ENCODE data around the gene GPHN. TPM values are rescaled to one million over a fixed set of nuclear protein-coding genes. Genes with fewer than 3 reads are reported as not detected.
"Not testable (repeated sequence)": the region's sequence is repeated elsewhere in the genome, so short reads cannot be mapped to it uniquely, and the experiment has no call there.

Gene GPHN
- total RNA-seq, 2 experiments from 2014 or later, result 10.0 to 10.7 TPM

DNA sequence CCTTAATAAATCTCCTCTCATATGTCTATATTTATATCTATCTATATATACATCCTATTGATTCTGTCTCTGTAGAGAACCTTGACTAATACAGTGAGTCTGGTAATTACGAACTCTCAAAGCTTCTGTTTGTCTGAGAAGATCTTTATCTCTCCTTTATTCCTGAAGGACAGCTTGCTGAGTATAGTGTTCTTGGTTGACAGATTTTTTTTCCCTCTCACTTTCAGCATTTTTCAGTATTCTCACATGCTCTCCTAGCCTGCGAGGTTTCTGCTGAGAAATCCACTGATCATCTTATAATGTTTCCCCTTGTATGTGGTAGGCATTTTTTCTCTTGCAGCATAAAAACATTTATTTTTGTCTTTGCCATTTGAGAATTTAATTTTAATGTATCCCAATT is 67.1 kb downstream of the GPHN start:
- ChIA-PET POLR2A (no interaction called here), CTCF (interaction anchor here (1.6 kb wide), 1 partner anchor 12 kb away, joined by 3 read pairs; no protein-coding TSS in a partner anchor)
- TF ChIP-seq, protein P1, sequence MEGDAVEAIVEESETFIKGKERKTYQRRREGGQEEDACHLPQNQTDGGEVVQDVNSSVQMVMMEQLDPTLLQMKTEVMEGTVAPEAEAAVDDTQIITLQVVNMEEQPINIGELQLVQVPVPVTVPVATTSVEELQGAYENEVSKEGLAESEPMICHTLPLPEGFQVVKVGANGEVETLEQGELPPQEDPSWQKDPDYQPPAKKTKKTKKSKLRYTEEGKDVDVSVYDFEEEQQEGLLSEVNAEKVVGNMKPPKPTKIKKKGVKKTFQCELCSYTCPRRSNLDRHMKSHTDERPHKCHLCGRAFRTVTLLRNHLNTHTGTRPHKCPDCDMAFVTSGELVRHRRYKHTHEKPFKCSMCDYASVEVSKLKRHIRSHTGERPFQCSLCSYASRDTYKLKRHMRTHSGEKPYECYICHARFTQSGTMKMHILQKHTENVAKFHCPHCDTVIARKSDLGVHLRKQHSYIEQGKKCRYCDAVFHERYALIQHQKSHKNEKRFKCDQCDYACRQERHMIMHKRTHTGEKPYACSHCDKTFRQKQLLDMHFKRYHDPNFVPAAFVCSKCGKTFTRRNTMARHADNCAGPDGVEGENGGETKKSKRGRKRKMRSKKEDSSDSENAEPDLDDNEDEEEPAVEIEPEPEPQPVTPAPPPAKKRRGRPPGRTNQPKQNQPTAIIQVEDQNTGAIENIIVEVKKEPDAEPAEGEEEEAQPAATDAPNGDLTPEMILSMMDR (IDR thresholded peaks at IDR 0.05), result no peak
- Mint-ChIP-seq H3K4me3 (no peak overlapping the region), H3K4me1 (ENCODE audit: low read depth) (peaks cover 20% of the 10 kb centered on the region), H3K9me3 (peaks cover 33% of the 10 kb centered on the region), H3K27me3 (no peaks in the 10 kb centered on the region), H3K27ac (no peak overlapping the region), H3K36me3 (ENCODE audit: low read depth) (peaks cover 72% of the 10 kb centered on the region)
- Histone ChIP-seq H3K27ac (ENCODE audit: low read depth in 1 of 2, low read length in 2 of 2) (no peak overlapping the region), H3K36me3 (ENCODE audit: insufficient read depth, low read length) (no peaks in the 10 kb centered on the region), H3K27me3 (ENCODE audit: control insufficient read depth in 1 of 2, insufficient read depth in 2 of 2, low read length in 2 of 2) (no peaks in the 10 kb centered on the region), H3K9me3 (ENCODE audit: control insufficient read depth in 1 of 2, insufficient read depth in 1 of 2, low read length in 2 of 2) (peaks cover 21 to 30% of the 10 kb centered on the region in 2 experiments), H3K4me3 (ENCODE audit: low read length) (no peak overlapping the region), H3K4me1 (ENCODE audit: insufficient read depth, low read length) (no peaks in the 10 kb centered on the region)
- no peak for ATAC-seq (ENCODE audit: poor library complexity)
- intact Hi-C loops (cut with DNase I, micrococcal nuclease), result no loop called here
- DNase-seq, result no peak

DNA sequence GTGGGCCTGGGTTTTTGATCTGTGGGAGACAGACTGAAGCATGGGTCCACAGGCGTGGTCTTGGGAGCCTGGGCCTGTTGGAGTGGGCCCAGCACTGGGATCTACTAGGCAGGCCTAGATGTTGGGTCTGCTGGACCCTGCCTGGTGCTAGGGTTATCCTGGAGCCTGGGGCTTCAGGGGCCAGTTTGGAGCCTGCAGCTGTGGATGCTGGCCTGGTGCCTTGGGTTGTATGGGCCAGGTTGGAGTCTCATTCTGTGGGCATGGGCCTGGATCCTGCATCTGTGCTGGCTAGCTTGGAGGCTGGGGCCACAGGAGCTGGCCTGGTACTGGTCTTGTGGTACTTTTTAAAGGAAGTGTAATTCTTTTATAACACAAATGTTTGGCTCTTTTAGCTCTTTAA is 68.0 kb downstream of the GPHN start:
- DNase-seq, result no peak
- intact Hi-C loops (cut with DNase I, micrococcal nuclease), result no loop called here
- no peak overlapping the region for H3K27ac ChIP-seq (ENCODE audit: low read depth in 1 of 2, low read length in 2 of 2)
- Mint-ChIP-seq H3K4me3 (no peak overlapping the region), H3K36me3 (ENCODE audit: low read depth) (peaks cover 75% of the 10 kb centered on the region), H3K27me3 (no peaks in the 10 kb centered on the region), H3K4me1 (ENCODE audit: low read depth) (peaks cover 20% of the 10 kb centered on the region), H3K9me3 (peaks cover 37% of the 10 kb centered on the region), H3K27ac (no peak overlapping the region)
- ATAC-seq (ENCODE audit: poor library complexity), result no peak
- no peaks in the 10 kb centered on the region for H3K4me1 ChIP-seq (ENCODE audit: insufficient read depth, low read length)
- no peaks in the 10 kb centered on the region for H3K36me3 ChIP-seq (ENCODE audit: insufficient read depth, low read length)
- peaks cover 18 to 30% of the 10 kb centered on the region in 2 experiments for H3K9me3 ChIP-seq (ENCODE audit: control insufficient read depth in 1 of 2, insufficient read depth in 1 of 2, low read length in 2 of 2)
- TF ChIP-seq, protein P1 (IDR thresholded peaks at IDR 0.05), result no peak
- CTCF ChIA-PET, result no interaction called here
- no peaks in the 10 kb centered on the region for H3K27me3 ChIP-seq (ENCODE audit: control insufficient read depth in 1 of 2, insufficient read depth in 2 of 2, low read length in 2 of 2)
- POLR2A ChIA-PET, result no interaction called here
- H3K4me3 ChIP-seq (ENCODE audit: low read length), result no peak overlapping the region

DNA sequence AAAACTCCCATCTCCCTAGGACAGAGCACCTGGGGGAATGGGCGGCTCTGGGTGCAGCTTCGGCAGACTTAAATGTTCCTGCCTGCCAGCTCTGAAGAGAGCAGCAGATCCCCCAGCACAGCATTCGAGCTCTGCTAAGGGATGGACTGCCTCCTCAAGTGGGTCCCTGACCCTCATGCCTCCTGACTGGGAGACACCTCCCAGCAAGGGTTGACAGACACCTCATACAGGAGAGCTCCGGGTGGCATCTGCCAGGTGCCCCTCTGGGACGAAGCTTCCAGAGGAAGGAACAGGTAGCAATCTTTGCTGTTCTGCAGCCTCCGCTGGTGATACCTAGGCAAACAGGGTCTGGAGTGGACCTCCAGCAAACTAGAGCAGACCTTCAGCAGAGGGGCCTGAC is 79.8 kb downstream of the GPHN start:
- CTCF ChIA-PET; H3K27me3 ChIP-seq (ENCODE audit: control insufficient read depth in 1 of 2, insufficient read depth in 2 of 2, low read length in 2 of 2); H3K36me3 ChIP-seq (ENCODE audit: insufficient read depth, low read length); H3K27ac ChIP-seq (ENCODE audit: low read depth in 1 of 2, low read length in 2 of 2); H3K4me1 ChIP-seq (ENCODE audit: insufficient read depth, low read length); H3K4me1 Mint-ChIP-seq (ENCODE audit: low read depth); ATAC-seq (ENCODE audit: poor library complexity); H3K27me3 Mint-ChIP-seq; H3K4me3 ChIP-seq (ENCODE audit: low read length); intact Hi-C loops (cut with DNase I, micrococcal nuclease); H3K27ac Mint-ChIP-seq; H3K9me3 Mint-ChIP-seq; H3K4me3 Mint-ChIP-seq; DNase-seq; H3K9me3 ChIP-seq (ENCODE audit: control insufficient read depth in 1 of 2, insufficient read depth in 1 of 2, low read length in 2 of 2); POLR2A ChIA-PET: not testable (repeated sequence)
- H3K36me3 Mint-ChIP-seq (ENCODE audit: low read depth), result peaks cover 25% of the 10 kb centered on the region

DNA sequence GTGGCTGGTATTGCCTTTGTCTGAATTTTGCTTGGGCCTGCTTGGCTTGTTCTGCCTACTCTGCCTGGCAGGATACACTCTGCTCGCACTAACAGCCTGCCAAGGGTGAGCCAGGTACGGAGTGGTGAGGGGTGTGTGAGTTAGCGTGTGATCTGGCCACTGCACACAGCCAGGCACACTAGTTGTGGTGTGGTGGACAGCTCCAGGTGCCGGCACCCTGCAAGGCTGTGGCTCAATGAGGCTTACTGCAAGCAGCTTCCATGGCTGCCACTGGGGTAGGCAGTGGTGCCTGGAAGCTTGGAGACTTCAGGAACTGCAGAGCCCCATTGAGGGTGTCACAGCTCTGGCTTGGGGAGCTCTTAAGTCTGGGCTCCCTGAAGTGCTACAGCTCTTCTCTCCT is 87.4 kb downstream of the GPHN start:
- intact Hi-C loops (cut with DNase I, micrococcal nuclease), result no loop called here

More for the DNA sequence above, 87.4 kb downstream of the GPHN start:
- no peaks in the 10 kb centered on the region for H3K27me3 Mint-ChIP-seq
- ChIA-PET POLR2A (no interaction called here), CTCF (no interaction called here)
- no peaks in the 10 kb centered on the region for H3K27me3 ChIP-seq (ENCODE audit: control insufficient read depth in 1 of 2, insufficient read depth in 2 of 2, low read length in 2 of 2)
- H3K27ac ChIP-seq (ENCODE audit: low read depth in 1 of 2, low read length in 2 of 2), result no peak overlapping the region
- no peaks in the 10 kb centered on the region for H3K4me1 ChIP-seq (ENCODE audit: insufficient read depth, low read length)
- peaks cover 11% of the 10 kb centered on the region for H3K9me3 Mint-ChIP-seq
- H3K9me3 ChIP-seq (ENCODE audit: control insufficient read depth in 1 of 2, insufficient read depth in 1 of 2, low read length in 2 of 2), result peaks cover 15 to 26% of the 10 kb centered on the region in 2 experiments
- no peaks in the 10 kb centered on the region for H3K4me1 Mint-ChIP-seq (ENCODE audit: low read depth)
- no peak for DNase-seq
- H3K36me3 ChIP-seq (ENCODE audit: insufficient read depth, low read length), result no peaks in the 10 kb centered on the region
- no peak for ATAC-seq (ENCODE audit: poor library complexity)
- H3K36me3 Mint-ChIP-seq (ENCODE audit: low read depth), result peaks cover 39% of the 10 kb centered on the region
- H3K27ac Mint-ChIP-seq, result no peak overlapping the region
- H3K4me3 Mint-ChIP-seq, result no peak overlapping the region
- no peak overlapping the region for H3K4me3 ChIP-seq (ENCODE audit: low read length)
- TF ChIP-seq, protein P1 (IDR thresholded peaks at IDR 0.05), result no peak
